GM19455 (cell line): ENCODE results near the gene SLC39A12.

Experiments
- ATAC-seq: cut with Tn5 transposase; IDR thresholded peaks from one replicate; pipeline ENCODE4 v1.9.1; 2021; ENCODE audit not compliant: unreplicated experiment

Gene SLC39A12

DNA sequence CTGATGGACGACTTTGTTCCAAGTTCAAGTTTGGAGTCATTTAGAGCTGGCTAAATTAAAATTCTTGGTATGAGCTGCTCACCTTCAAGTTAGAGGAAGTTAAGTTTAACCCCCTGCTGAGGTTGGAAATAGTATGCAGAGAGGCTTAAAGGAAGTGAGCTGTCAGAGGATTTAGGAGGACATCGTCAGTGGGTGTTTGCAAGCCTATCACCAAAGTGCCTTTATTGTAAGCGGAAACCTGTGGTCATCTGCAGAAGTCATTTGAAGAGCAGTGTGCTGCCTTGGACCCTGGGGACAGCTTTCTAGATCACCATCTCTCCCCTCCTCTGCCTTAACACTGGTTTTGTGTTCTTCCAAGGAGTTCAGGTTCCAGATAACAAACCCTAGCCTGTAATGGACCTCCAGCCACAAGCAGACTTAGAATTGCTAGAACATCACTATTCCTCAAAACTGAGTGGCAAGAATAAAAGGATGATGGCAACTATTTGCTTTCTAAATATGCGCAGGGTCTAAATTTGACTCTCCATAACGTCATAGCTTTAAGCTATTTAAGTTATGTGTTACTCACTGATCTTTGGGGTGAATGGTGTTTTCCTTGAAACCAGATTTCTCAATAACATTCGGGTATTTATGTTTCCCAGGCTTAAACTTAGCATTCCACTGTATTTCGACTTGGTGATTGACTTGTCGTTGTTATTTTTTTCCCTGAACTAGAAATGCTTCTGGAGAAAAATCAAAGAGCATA, 93.4 kb downstream of the SLC39A12 start:
- no peak for ATAC-seq

DNA sequence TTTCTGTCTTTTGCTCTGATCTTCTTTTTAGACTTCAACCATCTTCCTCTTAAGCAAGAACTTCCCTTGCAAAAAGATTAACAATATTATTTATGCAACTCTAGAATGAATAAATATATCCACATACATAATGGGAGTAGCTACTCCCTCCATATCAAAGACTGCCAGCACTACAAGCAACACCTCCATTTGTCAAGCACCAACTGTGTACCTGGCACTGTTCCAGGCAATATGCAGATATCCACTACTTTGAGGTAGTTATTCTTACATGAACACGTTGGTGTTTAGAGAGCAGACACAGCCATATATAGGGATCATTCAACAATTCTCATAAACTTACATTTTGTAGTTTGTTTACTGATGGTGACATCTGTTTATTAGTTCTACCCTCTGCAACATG, 104.9 kb downstream of the SLC39A12 start:
- no peak for ATAC-seq

DNA sequence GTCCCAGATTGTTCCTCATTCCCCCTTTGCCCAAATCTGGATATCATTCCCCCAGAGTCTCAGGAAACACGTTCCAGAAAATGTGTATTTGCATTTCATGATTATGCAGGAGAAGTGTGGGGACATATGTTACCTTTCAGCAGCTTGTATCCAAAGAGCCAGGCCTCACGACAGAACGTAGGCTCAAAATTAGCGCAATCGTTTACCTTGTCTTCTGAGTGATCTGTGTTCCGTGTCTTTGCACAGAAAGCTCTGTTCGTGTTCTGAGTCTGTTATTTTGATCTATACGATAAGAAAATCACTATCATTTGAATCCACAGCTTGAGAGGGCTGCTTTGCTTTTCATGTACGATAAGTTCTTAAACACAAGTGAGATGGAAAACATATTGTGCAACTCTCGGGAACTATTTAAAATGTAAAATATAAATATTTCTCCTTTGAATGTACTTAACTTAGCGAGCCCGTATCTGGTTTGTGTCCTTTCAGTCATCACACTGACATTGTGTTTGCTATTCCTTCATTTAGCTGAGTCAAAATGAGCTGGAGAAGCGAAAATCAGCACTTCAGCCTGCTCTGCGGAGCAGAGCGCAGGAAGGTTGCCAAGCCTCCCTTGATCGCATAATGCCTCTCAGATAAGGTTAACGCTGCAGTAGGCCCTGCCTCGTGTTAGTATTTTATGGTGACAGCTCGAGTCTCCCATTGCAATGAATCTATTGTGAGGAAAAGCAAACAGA, 108.3 kb downstream of the SLC39A12 start:
- no peak for ATAC-seq

DNA sequence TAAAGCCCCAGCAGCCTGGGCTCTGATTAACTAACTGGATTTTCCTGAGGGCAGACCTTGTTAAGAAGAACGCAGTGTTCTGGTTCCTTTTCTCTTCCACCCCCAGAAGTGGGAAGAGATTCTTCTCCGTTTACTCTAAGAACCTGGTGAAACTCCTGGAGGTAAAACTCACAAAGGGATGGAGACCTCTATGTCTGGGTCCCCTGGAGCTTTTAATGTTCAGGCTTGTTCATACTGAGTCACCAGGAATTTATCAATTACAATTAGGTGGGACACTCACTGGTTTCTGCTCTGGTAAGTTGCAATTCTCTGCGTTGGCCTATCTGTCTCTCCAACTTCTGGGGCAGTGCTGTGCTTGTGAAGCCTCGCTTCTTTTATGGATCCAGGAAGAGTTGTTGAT, 115.2 kb downstream of the SLC39A12 start:
- ATAC-seq = no peak

DNA sequence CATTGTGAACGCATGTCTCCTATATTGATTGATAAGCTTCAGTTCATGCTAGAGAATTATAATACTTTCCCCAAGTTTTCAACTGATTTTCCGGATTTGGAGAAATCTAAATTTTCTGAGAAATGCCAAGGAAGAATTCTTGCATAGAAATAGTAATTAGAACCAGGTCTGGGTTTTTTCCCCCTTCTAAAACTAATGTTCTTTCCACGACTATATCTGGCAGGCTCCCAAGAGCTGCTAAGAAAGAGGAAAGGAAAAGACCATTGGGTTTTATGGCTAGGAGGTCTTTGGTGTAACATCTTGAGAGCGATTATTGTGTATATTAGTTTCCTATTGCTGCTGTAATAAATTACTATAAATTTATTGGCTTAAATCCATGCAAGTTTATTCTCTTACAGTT, 116.7 kb downstream of the SLC39A12 start:
- ATAC-seq = no peak

DNA sequence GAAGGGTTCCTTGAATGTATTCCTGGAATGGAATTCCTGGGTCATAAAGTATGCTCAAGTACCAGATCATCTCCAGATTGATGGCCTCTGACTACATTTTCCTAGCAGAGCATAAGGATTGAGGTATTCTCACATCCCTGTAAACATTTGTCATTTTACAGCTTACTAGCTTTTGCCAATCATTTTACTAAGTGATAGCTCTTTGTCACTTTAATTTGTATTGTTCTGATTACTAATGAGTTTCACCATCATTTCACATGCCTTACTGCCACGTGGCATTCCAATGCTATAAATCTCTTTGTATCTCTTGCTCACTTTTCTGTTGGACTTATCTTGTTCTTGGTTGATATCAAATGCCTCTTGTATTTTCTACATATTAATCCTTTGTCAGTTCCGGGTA, 119.9 kb downstream of the SLC39A12 start:
- ATAC-seq = no peak

DNA sequence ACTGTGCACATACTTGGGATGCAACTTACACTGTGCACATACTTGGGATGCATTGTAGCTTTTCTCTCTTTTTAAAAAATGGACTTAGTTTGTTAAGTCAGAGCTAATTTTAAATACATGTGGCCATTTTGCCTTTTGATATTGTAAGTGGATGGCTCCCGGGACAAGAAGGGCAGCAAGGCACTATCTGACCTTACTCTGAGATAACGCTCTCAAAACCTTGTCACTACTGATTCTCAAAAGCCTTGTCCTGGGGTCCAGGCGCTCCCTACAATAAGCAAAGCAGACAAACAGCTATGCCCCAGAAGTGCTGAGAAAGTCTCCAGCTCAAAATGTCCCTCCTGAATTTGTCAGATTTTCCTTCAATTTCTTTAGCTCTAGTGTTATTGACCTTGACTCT, 121.6 kb downstream of the SLC39A12 start:
- ATAC-seq = no peak

DNA sequence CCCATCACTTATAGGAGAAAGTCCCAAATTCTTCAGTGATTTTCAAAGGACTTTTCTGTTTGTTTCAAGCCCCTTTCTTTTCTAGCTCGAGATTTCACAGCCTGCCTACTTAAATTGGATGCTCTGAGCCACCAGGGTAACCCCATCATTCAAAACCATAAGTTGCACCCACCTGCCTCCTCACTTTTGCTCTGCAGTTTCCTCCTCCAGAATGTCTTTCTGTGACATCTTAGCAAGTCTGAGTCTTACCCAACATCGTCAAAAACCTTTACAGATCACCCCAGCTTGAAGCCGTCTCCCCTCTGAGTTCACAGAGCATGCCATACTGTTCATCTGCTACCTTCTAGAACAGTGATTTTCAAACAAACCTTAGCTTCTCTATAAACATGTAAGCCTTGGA, 124.2 kb downstream of the SLC39A12 start:
- ATAC-seq = no peak

DNA sequence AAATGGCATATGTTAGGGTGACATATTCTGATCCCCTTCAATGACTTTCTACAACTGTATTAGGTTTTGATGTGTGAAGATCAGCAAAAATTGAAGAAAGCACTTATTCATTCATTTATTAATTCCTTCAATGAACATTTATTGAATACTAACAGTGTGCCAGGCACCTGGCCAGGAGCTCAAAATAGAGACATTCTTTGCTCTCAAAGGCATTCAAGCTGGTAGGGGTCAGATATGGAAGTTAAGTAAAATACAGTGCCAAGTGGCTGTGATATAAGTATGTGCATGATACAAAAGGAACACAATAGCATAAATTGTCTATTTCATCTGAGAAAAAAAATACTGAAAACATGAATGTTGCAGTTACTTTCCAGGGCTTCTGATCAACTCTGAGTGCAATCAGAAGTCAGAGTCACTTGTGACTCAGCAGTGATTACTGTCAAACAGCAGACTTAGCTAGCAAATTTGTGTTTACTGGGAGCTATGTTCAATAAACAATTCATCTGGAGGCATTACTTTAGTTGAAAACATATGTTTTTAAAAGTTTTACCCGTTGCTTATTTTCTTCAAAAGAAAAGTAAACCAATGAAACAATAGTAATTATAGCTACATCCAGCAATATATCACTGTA, 128.1 kb downstream of the SLC39A12 start:
- ATAC-seq = no peak

DNA sequence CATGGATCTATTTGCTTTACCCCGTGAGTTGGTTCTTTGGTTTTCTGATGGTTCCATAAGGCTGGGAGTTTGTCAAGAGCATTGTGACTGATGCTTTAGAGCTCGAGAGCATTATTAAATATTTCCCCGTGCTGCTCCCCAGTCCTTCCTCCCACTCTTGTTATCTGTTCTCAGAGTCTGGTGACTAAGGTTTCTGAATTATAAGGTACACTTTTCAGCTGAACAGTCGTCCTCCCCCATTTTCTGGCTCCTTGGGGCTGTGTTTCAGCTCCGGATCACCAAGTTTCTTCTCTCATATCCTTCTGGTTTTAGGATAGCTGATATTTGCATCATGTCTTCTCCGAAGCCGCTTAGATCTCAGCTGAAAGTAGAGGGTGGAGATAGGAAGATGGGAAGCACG, 130.7 kb downstream of the SLC39A12 start:
- ATAC-seq = no peak

DNA sequence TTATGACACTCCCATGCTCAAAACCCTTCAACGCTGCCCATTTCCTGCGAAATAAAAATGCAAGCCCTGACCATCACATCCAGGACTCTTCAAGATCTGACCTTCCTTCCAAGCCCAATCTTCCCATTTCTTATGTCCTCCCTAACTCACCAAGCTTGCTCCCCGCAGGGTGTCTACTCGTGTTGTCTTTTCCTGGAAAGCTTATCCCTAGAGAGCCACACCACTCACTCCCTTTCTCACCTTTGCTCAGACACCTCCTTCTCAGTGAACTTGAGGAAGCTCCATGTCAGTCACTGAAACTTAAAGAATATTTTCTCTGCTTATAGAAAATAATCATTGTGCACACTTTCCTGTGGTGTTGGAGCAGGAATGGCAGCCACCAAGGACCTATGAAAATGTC, 134.1 kb downstream of the SLC39A12 start:
- ATAC-seq = no peak

DNA sequence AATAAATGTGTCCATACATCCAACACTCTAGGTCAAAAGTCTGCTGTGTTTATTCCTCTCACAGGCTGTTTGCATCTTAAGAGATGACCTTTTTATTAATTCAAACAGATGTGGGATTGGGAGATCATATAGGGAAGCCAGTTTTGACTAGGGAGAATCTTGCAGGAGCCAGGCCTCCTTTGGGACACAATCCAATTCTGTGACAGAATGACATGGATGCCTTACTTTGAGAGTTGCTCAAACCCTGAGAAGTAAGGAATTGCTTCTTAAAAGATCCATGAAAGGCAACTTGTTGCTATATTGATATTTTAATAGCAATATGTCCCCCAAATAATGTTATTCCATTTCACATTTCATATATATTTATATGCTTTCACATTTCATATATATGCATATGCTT, 135.0 kb downstream of the SLC39A12 start:
- no peak for ATAC-seq

DNA sequence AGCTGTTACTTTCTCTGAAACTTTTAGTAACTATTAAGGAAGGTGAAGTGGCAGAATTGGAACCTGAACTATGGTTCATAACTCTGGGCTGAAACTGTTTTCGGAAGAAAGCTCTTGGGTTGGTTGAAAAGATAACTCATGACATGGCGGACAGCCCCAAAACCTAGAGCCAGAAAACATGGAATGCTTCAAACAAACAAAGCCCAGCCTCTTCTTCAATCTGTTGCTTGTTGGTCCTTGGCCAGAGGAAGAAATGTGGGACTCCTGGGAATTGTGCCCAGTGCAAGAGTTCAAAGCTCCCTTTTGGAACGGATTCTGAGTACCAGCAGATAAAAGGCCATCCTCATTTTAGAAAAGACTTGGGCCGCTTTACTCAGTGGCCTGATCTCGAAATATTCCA, 135.6 kb downstream of the SLC39A12 start:
- ATAC-seq = no peak
